GM12878 (cell line): ENCODE data around the gene POLR3E. TPM values are rescaled to one million over a fixed set of nuclear protein-coding genes. Genes with fewer than 3 reads are reported as not detected.
A peak's percentile ranks its signal among the peaks of the same experiment; 100 is the strongest.

Experiments
- ATF7 ChIP-seq: fragments of 450-650 bp; IDR thresholded peaks from 2 replicates; pipeline ENCODE4 v1.6.1; 2016; ENCODE audit warnings: low read depth, mild to moderate bottlenecking
- CREM ChIP-seq: IDR thresholded peaks from 2 replicates; pipeline ENCODE4 v1.6.1; 2014; ENCODE audit warnings: antibody characterized with exemption, low read depth
- EZH2 ChIP-seq: IDR thresholded peaks from 2 replicates; pipeline ENCODE4 v1.6.1; 2012; ENCODE audit warnings: low read depth, mild to moderate bottlenecking, control low read depth, inconsistent platforms, low read length, borderline replicate concordance; ENCODE audit not compliant: control insufficient read depth
- IKZF2 ChIP-seq, 2 experiments: fragments of 450-650 bp; IDR thresholded peaks; 2 replicates each; pipeline ENCODE4 v1.6.1; 2017; ENCODE audit warnings: mild to moderate bottlenecking in 2 of 2, moderate library complexity in 2 of 2
- MEF2A ChIP-seq: IDR thresholded peaks from 2 replicates; pipeline ENCODE4 v1.6.1; 2011; ENCODE audit warnings: low read depth, mild to moderate bottlenecking, low read length, moderate library complexity; ENCODE audit not compliant: insufficient read depth
- MEF2B ChIP-seq: fragments of 450-650 bp; IDR thresholded peaks from 2 replicates; pipeline ENCODE4 v1.6.1; 2018; ENCODE audit warnings: mild to moderate bottlenecking, moderate library complexity; ENCODE audit not compliant: partially characterized antibody, poor library complexity, severe bottlenecking
- NFYA ChIP-seq: IDR thresholded peaks from 2 replicates; pipeline ENCODE4 v1.6.1; 2011; ENCODE audit warnings: low read depth, mild to moderate bottlenecking, low read length, improper control_type of control experiment, borderline replicate concordance
- NFYB ChIP-seq: IDR thresholded peaks from 2 replicates; pipeline ENCODE4 v1.6.1; 2011; ENCODE audit warnings: low read depth, mild to moderate bottlenecking, low read length, improper control_type of control experiment, moderate library complexity; ENCODE audit not compliant: insufficient read depth
- PBX3 ChIP-seq: IDR thresholded peaks from 2 replicates; pipeline ENCODE4 v1.6.1; 2011; ENCODE audit warnings: mild to moderate bottlenecking, low read depth, low read length, moderate library complexity; ENCODE audit not compliant: insufficient replicate concordance
- PKNOX1 ChIP-seq: fragments of 450-650 bp; IDR thresholded peaks from 2 replicates; pipeline ENCODE4 v1.6.1; 2016; ENCODE audit warnings: mild to moderate bottlenecking
- RAD51 ChIP-seq: fragments of 450-650 bp; IDR thresholded peaks from 2 replicates; pipeline ENCODE4 v1.6.1; 2016; ENCODE audit warnings: moderate library complexity, mild to moderate bottlenecking, inconsistent platforms
- RUNX3 ChIP-seq: IDR thresholded peaks from 2 replicates; pipeline ENCODE4 v1.6.1; 2012; ENCODE audit warnings: low read length, inconsistent platforms
- SMARCA5 ChIP-seq: fragments of 450-650 bp; IDR thresholded peaks from 2 replicates; pipeline ENCODE4 v1.6.1; 2017; ENCODE audit warnings: mild to moderate bottlenecking
- SPI1 ChIP-seq: IDR thresholded peaks from 2 replicates; pipeline ENCODE4 v1.6.1; 2011; ENCODE audit warnings: low read depth, mild to moderate bottlenecking, low read length, moderate library complexity, borderline replicate concordance; ENCODE audit not compliant: insufficient read depth
- polyA plus RNA-seq, 11 experiments: library from polyadenylated mRNA; depleted of rRNA in 4 of 11; unstranded in 6 of 11; stranded (reverse) in 5 of 11; fragments of >200 nt; fragmentation: Nextera tagmentation in 4 of 11; fragmentation: Illumina TruSeq in 1 of 11; extraction: Ambion mirVana in 4 of 11; extraction: Trizol in 1 of 11; gene quantifications; 1 replicate in 1 of 11; 2 replicates in 10 of 11; pipeline versions ENCODE4 v1.2.1 to v1.2.3, GENCODE V29; 2011 to 2016; ENCODE audit warnings: inconsistent platforms in 2 of 11, missing spikeins in 2 of 11, low read depth in 1 of 11
- total RNA-seq, 4 experiments: library from RNA; depleted of rRNA in 3 of 4; stranded (reverse); fragments of >200 nt in 3 of 4; fragmentation: Illumina TruSeq in 1 of 4; extraction: Trizol in 1 of 4; gene quantifications; 2 replicates each; pipeline versions ENCODE4 v1.2.1 to v1.2.3, GENCODE V29; 2013 to 2021
- TF ChIP-seq, protein P1 (sequence below): IDR thresholded peaks from 2 replicates; pipeline ENCODE4 v1.6.1; 2012; ENCODE audit warnings: low read length, inconsistent platforms
- TF ChIP-seq, protein P2 (sequence below): fragments of 450-650 bp; IDR thresholded peaks from 2 replicates; pipeline ENCODE4 v1.6.1; 2017; ENCODE audit warnings: mild to moderate bottlenecking, moderate library complexity
- TF ChIP-seq, protein P3 (sequence below): fragments of 450-650 bp; IDR thresholded peaks from 2 replicates; pipeline ENCODE4 v1.6.1; 2016; ENCODE audit warnings: mild to moderate bottlenecking, moderate library complexity, borderline replicate concordance

POLR3E gene
- total and polyA plus RNA-seq, 10 of the 15 experiments (the other 5 are each of a cell fraction or from before 2014, with no cell fraction given): 11.1 to 79.5 (median 39.7) TPM

- TF ChIP-seq, protein P1, sequence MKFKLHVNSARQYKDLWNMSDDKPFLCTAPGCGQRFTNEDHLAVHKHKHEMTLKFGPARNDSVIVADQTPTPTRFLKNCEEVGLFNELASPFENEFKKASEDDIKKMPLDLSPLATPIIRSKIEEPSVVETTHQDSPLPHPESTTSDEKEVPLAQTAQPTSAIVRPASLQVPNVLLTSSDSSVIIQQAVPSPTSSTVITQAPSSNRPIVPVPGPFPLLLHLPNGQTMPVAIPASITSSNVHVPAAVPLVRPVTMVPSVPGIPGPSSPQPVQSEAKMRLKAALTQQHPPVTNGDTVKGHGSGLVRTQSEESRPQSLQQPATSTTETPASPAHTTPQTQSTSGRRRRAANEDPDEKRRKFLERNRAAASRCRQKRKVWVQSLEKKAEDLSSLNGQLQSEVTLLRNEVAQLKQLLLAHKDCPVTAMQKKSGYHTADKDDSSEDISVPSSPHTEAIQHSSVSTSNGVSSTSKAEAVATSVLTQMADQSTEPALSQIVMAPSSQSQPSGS: peak; percentile 47; the same call in 1 of the 2 replicates
- TF ChIP-seq SMARCA5: peak; percentile 65; the same call in 1 of the 2 replicates
- no peak for TF ChIP-seq CREM
- peak; percentile 42; the same call in 1 of the 2 replicates for TF ChIP-seq RUNX3
- TF ChIP-seq, protein P2, sequence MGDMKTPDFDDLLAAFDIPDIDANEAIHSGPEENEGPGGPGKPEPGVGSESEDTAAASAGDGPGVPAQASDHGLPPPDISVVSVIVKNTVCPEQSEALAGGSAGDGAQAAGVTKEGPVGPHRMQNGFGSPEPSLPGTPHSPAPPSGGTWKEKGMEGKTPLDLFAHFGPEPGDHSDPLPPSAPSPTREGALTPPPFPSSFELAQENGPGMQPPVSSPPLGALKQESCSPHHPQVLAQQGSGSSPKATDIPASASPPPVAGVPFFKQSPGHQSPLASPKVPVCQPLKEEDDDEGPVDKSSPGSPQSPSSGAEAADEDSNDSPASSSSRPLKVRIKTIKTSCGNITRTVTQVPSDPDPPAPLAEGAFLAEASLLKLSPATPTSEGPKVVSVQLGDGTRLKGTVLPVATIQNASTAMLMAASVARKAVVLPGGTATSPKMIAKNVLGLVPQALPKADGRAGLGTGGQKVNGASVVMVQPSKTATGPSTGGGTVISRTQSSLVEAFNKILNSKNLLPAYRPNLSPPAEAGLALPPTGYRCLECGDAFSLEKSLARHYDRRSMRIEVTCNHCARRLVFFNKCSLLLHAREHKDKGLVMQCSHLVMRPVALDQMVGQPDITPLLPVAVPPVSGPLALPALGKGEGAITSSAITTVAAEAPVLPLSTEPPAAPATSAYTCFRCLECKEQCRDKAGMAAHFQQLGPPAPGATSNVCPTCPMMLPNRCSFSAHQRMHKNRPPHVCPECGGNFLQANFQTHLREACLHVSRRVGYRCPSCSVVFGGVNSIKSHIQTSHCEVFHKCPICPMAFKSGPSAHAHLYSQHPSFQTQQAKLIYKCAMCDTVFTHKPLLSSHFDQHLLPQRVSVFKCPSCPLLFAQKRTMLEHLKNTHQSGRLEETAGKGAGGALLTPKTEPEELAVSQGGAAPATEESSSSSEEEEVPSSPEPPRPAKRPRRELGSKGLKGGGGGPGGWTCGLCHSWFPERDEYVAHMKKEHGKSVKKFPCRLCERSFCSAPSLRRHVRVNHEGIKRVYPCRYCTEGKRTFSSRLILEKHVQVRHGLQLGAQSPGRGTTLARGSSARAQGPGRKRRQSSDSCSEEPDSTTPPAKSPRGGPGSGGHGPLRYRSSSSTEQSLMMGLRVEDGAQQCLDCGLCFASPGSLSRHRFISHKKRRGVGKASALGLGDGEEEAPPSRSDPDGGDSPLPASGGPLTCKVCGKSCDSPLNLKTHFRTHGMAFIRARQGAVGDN: peak; percentile 88
- TF ChIP-seq RAD51: no peak
- no peak for TF ChIP-seq NFYA
- no peak for TF ChIP-seq EZH2
- peak; percentile 74 for TF ChIP-seq SPI1
- TF ChIP-seq MEF2A: no peak
- TF ChIP-seq, protein P3, sequence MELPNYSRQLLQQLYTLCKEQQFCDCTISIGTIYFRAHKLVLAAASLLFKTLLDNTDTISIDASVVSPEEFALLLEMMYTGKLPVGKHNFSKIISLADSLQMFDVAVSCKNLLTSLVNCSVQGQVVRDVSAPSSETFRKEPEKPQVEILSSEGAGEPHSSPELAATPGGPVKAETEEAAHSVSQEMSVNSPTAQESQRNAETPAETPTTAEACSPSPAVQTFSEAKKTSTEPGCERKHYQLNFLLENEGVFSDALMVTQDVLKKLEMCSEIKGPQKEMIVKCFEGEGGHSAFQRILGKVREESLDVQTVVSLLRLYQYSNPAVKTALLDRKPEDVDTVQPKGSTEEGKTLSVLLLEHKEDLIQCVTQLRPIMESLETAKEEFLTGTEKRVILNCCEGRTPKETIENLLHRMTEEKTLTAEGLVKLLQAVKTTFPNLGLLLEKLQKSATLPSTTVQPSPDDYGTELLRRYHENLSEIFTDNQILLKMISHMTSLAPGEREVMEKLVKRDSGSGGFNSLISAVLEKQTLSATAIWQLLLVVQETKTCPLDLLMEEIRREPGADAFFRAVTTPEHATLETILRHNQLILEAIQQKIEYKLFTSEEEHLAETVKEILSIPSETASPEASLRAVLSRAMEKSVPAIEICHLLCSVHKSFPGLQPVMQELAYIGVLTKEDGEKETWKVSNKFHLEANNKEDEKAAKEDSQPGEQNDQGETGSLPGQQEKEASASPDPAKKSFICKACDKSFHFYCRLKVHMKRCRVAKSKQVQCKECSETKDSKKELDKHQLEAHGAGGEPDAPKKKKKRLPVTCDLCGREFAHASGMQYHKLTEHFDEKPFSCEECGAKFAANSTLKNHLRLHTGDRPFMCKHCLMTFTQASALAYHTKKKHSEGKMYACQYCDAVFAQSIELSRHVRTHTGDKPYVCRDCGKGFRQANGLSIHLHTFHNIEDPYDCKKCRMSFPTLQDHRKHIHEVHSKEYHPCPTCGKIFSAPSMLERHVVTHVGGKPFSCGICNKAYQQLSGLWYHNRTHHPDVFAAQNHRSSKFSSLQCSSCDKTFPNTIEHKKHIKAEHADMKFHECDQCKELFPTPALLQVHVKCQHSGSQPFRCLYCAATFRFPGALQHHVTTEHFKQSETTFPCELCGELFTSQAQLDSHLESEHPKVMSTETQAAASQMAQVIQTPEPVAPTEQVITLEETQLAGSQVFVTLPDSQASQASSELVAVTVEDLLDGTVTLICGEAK: 0 out of 2 replicates have a peak, but pooled peaks have one; percentile 17
- no peak for TF ChIP-seq PKNOX1
- TF ChIP-seq MEF2B: peak; percentile 51
- peak; percentile 76 to 81; a peak in 3 of 4 replicates for TF ChIP-seq IKZF2 (IDR thresholded peaks at IDR 0.05)
- TF ChIP-seq ATF7: peak; percentile 77
- TF ChIP-seq PBX3: no peak
- no peak for TF ChIP-seq NFYB
These were observed 56.1 kb downstream of the POLR3E start (continued) for GRCh38 chr16:22353191-22353919.
